Activated CD4-positive, alpha-beta T cell treated with anti-CD3 and anti-CD28 coated beads, Interleukin-2, amount 50 U/mL, for 4 hours (primary cell): ENCODE measurements around the gene SHANK1.
"Not testable (repeated sequence)": the region's sequence is repeated elsewhere in the genome, so short reads cannot be mapped to it uniquely, and the experiment has no call there.

Experiments
- DNase-seq, 2 experiments: peaks; one replicate each; pipeline ENCODE4 v3.0.0-alpha.2; 2020

Gene SHANK1

GRCh38 chr19:50719566-50719965 is at the start of gene SHANK1:
TSS of gene SHANK1 (minus strand) at chr19:50719802. CDS start at chr19:50716919, 2,883 bp downstream.
- DNase-seq = no peak

GRCh38 chr19:50768277-50768676 is 48.7 kb upstream of the SHANK1 start:
- no peak for DNase-seq

- DNase-seq = not testable (repeated sequence)
These were observed 47.7 kb upstream of the SHANK1 start for GRCh38 chr19:50767263-50767662.

GRCh38 chr19:50766746-50767145 is 47.1 kb upstream of the SHANK1 start:
- not testable (repeated sequence) for DNase-seq

GRCh38 chr19:50764409-50764808 is 44.8 kb upstream of the SHANK1 start:
- no peak for DNase-seq

GRCh38 chr19:50763521-50763920 is 43.9 kb upstream of the SHANK1 start:
- DNase-seq = not testable (repeated sequence)

- not testable (repeated sequence) for DNase-seq
These were observed 41.9 kb upstream of the SHANK1 start for GRCh38 chr19:50761501-50761900.

- DNase-seq = no peak
These were observed 40.3 kb upstream of the SHANK1 start for GRCh38 chr19:50759886-50760285.

- DNase-seq = not testable (repeated sequence)
These were observed 39.5 kb upstream of the SHANK1 start for GRCh38 chr19:50759076-50759475.

GRCh38 chr19:50757624-50758023 is 38.0 kb upstream of the SHANK1 start:
- DNase-seq = not testable (repeated sequence)

GRCh38 chr19:50756244-50756643 is 36.6 kb upstream of the SHANK1 start:
- DNase-seq = not testable (repeated sequence)

- DNase-seq = no peak
These were observed 34.3 kb upstream of the SHANK1 start for GRCh38 chr19:50753879-50754278.

- no peak for DNase-seq
These were observed 30.4 kb upstream of the SHANK1 start for GRCh38 chr19:50750010-50750409.

GRCh38 chr19:50749490-50749889 is 29.9 kb upstream of the SHANK1 start:
- DNase-seq = no peak

GRCh38 chr19:50747141-50747540 is 27.5 kb upstream of the SHANK1 start:
- DNase-seq = not testable (repeated sequence)

GRCh38 chr19:50745221-50745620 is 25.6 kb upstream of the SHANK1 start:
- no peak for DNase-seq

- no peak for DNase-seq
These were observed 23.9 kb upstream of the SHANK1 start for GRCh38 chr19:50743537-50743936.

- DNase-seq = no peak
These were observed 21.8 kb upstream of the SHANK1 start for GRCh38 chr19:50741179-50741933.

- DNase-seq = no peak
These were observed 20.4 kb upstream of the SHANK1 start for GRCh38 chr19:50739914-50740426.

GRCh38 chr19:50739132-50739913 is 19.7 kb upstream of the SHANK1 start:
- no peak for DNase-seq

GRCh38 chr19:50736338-50736737 is 16.7 kb upstream of the SHANK1 start:
- DNase-seq = no peak

GRCh38 chr19:50735869-50736268 is 16.3 kb upstream of the SHANK1 start:
- no peak for DNase-seq

GRCh38 chr19:50729894-50730293 is 10.3 kb upstream of the SHANK1 start:
- no peak for DNase-seq
